ENCODE measurements around the gene ACTR10. TPM values are rescaled to one million over a fixed set of nuclear protein-coding genes. Genes with fewer than 3 reads are reported as not detected.

ACTR10 gene
- total RNA-seq, 2 experiments from 2014 or later: 42.5 to 60.4 TPM

DNA sequence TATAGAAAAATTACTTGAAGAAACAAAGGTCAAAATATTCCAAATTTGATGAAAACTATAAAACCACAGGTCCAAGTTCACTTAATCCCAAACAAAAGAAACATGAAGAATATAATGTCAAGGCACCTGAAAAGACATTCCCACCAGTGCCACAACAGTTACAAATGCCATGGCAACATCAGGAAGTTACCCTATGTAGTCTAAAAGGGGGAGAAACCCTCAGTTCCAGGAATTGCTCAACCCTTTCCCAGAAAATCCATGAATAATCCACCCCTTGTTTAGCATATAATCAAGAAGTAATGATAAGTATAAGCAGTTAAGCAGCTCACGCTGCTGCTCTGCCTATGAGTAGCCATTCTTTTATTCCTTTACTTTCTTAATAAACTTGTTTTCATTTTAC is 3.8 kb upstream of the ACTR10 start:
- H3K4me2 ChIP-seq (ENCODE audit: low read length): no peak overlapping the region
- no peaks in the 10 kb centered on the region for H4K20me1 ChIP-seq (ENCODE audit: insufficient read depth, low read length)
- intact Hi-C loops (cut with micrococcal nuclease; ENCODE audit: unreplicated experiment): no loop called here
- H3K36me3 ChIP-seq (ENCODE audit: insufficient read depth, low read length): no peaks in the 10 kb centered on the region
- H3K4me3 ChIP-seq (ENCODE audit: low read depth, low read length, poor library complexity, severe bottlenecking): no peak overlapping the region
- POLR2A ChIA-PET: interaction anchor here (1.0 kb wide), 1 partner anchor 32 kb away, joined by 3 read pairs; no protein-coding TSS in a partner anchor
- TF ChIP-seq, protein P1, sequence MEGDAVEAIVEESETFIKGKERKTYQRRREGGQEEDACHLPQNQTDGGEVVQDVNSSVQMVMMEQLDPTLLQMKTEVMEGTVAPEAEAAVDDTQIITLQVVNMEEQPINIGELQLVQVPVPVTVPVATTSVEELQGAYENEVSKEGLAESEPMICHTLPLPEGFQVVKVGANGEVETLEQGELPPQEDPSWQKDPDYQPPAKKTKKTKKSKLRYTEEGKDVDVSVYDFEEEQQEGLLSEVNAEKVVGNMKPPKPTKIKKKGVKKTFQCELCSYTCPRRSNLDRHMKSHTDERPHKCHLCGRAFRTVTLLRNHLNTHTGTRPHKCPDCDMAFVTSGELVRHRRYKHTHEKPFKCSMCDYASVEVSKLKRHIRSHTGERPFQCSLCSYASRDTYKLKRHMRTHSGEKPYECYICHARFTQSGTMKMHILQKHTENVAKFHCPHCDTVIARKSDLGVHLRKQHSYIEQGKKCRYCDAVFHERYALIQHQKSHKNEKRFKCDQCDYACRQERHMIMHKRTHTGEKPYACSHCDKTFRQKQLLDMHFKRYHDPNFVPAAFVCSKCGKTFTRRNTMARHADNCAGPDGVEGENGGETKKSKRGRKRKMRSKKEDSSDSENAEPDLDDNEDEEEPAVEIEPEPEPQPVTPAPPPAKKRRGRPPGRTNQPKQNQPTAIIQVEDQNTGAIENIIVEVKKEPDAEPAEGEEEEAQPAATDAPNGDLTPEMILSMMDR (conservative IDR thresholded peaks at IDR 0.05; ENCODE audit: low read length): no peak
- TF ChIP-seq EZH2phosphoT487 (IDR thresholded peaks at IDR 0.05; ENCODE audit: borderline replicate concordance, low read depth, low read length): no peak
- H2AFZ ChIP-seq (ENCODE audit: low read length): no peak overlapping the region
- no TSS peak for BruUV-seq (replicated peaks)
- DNase-seq (ENCODE audit: low spot score): no peak
- CTCF ChIA-PET (ENCODE audit: unreplicated experiment): no interaction called here
- H3K9me3 ChIP-seq (ENCODE audit: low read length): no peaks in the 10 kb centered on the region
- H3K79me2 ChIP-seq (ENCODE audit: insufficient read depth, low read depth, low read length): peaks cover 10% of the 10 kb centered on the region
- no peak overlapping the region for H3K27ac ChIP-seq (ENCODE audit: low read depth, low read length, poor library complexity, severe bottlenecking)
- H3K4me1 ChIP-seq (ENCODE audit: insufficient read depth, low read length, poor library complexity, severe bottlenecking): peaks cover 13% of the 10 kb centered on the region
- H3K9me2 ChIP-seq (ENCODE audit: insufficient read depth, low read length): no peaks in the 10 kb centered on the region

DNA sequence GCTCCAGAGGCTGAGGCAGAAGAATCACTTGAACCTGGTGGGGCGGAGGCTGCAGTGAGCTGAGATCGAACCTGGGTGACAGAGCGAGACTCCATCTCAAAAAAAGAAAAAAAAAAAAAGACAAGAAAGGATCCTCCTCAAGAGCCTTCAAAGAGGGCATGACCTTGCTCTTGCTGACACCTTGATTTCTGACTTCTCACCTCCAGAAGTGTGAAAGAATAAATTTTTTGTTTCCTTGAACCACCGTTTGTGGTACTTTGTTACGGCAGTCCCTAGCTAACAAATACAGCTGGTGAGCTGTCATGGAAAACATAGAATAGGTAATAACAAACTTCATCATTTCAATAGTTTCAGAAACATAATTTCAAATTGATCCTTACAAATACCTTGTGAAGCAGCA is 1.9 kb upstream of the ACTR10 start:
- POLR2A ChIA-PET: interaction anchor here (0.8 to 3.0 kb wide), 2 partner anchors 20 to 229 kb away, joined by 6 to 13 read pairs; partner anchors contain the start of genes KIAA0586 and TIMM9
- peaks cover 27% of the 10 kb centered on the region for H3K79me2 ChIP-seq (ENCODE audit: insufficient read depth, low read depth, low read length)
- no peak overlapping the region for H3K4me3 ChIP-seq (ENCODE audit: low read depth, low read length, poor library complexity, severe bottlenecking)
- no peaks in the 10 kb centered on the region for H3K9me2 ChIP-seq (ENCODE audit: insufficient read depth, low read length)
- H3K27ac ChIP-seq (ENCODE audit: low read depth, low read length, poor library complexity, severe bottlenecking): no peak overlapping the region
- BruUV-seq (replicated peaks): no TSS peak
- peaks cover 5% of the 10 kb centered on the region; the same call in 1 of the 2 replicates for H4K20me1 ChIP-seq (ENCODE audit: insufficient read depth, low read length)
- peaks cover 18% of the 10 kb centered on the region for H3K4me1 ChIP-seq (ENCODE audit: insufficient read depth, low read length, poor library complexity, severe bottlenecking)
- 0 out of 2 replicates have a peak overlapping the region, but pooled peaks have one; percentile 98 for H2AFZ ChIP-seq (ENCODE audit: low read length)
- CTCF ChIA-PET (ENCODE audit: unreplicated experiment): no interaction called here
- no peak overlapping the region for H3K4me2 ChIP-seq (ENCODE audit: low read length)
- no peaks in the 10 kb centered on the region for H3K9me3 ChIP-seq (ENCODE audit: low read length)
- no peak for DNase-seq (ENCODE audit: low spot score)
- peaks cover 3% of the 10 kb centered on the region for H3K36me3 ChIP-seq (ENCODE audit: insufficient read depth, low read length)
- TF ChIP-seq, protein P1 (conservative IDR thresholded peaks at IDR 0.05; ENCODE audit: low read length): no peak
- TF ChIP-seq EZH2phosphoT487 (IDR thresholded peaks at IDR 0.05; ENCODE audit: borderline replicate concordance, low read depth, low read length): no peak
- intact Hi-C loops (cut with micrococcal nuclease; ENCODE audit: unreplicated experiment): no loop called here

DNA sequence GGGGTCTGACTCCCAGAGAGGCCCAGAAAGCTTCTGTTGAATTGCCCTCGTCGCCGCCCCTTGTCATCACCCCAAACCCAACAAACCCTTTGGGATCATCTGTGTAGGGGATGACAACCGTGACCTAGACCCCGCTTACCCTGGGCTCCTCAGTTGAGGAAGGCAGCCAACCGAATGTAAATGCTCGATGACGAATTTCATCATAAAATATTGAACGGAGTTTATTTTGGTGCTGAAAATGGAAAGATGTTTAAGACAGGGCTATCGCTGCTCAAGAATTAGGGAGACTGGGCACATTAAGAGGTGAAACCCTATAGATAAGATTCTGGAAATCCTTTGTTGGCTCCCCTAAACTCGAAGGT is 512 bp downstream of the ACTR10 start:
- BruUV-seq (replicated peaks): no TSS peak
- Histone ChIP-seq H2AFZ (ENCODE audit: low read length) (peak overlapping the region; percentile 75; the same call in 1 of the 2 replicates), H3K4me1 (ENCODE audit: insufficient read depth, low read length, poor library complexity, severe bottlenecking) (peaks cover 18% of the 10 kb centered on the region), H3K4me2 (ENCODE audit: low read length) (peak overlapping the region; percentile 87), H3K9me2 (ENCODE audit: insufficient read depth, low read length) (no peaks in the 10 kb centered on the region), H4K20me1 (ENCODE audit: insufficient read depth, low read length) (peaks cover 5% of the 10 kb centered on the region; the same call in 1 of the 2 replicates), H3K4me3 (ENCODE audit: low read depth, low read length, poor library complexity, severe bottlenecking) (peak overlapping the region; percentile 95), H3K79me2 (ENCODE audit: insufficient read depth, low read depth, low read length) (peaks cover 27% of the 10 kb centered on the region), H3K36me3 (ENCODE audit: insufficient read depth, low read length) (peaks cover 22% of the 10 kb centered on the region), H3K9me3 (ENCODE audit: low read length) (no peaks in the 10 kb centered on the region), H3K27ac (ENCODE audit: low read depth, low read length, poor library complexity, severe bottlenecking) (peak overlapping the region; percentile 59)
- TF ChIP-seq EZH2phosphoT487 (IDR thresholded peaks at IDR 0.05; ENCODE audit: borderline replicate concordance, low read depth, low read length): no peak
- TF ChIP-seq, protein P1 (conservative IDR thresholded peaks at IDR 0.05; ENCODE audit: low read length): no peak
- CTCF ChIA-PET (ENCODE audit: unreplicated experiment): no interaction called here
- no peak for DNase-seq (ENCODE audit: low spot score)
- POLR2A ChIA-PET: interaction anchor here (0.6 to 3.0 kb wide), 4 partner anchors 9 to 811 kb away, joined by 3 to 13 read pairs (median 3); partner anchors contain the start of genes KIAA0586, PSMA3 and TIMM9
- intact Hi-C loops (cut with micrococcal nuclease; ENCODE audit: unreplicated experiment): loop anchor here (1.0 to 5.0 kb wide), 3 partner anchors 44 to 808 kb away; partner anchors contain the start of genes ARID4A, NAA30 and PSMA3

Measured in OCI-LY7 (cell line).